GM12878 (cell line): ENCODE results near the gene GET3. TPM values are rescaled to one million over a fixed set of nuclear protein-coding genes. Genes with fewer than 3 reads are reported as not detected.

ENCODE experiments used
- BACH1 ChIP-seq: fragments of 450-650 bp; IDR thresholded peaks from 2 replicates; pipeline ENCODE4 v1.6.1; 2017; ENCODE audit warnings: mild to moderate bottlenecking, borderline replicate concordance
- CBFB ChIP-seq: IDR thresholded peaks from 2 replicates; pipeline ENCODE4 v1.6.1; 2016; ENCODE audit warnings: antibody characterized with exemption, low read depth
- CBX3 ChIP-seq: fragments of 200-600 bp; sonication (generic); IDR thresholded peaks from 2 replicates; pipeline ENCODE4 v1.6.1; 2016; ENCODE audit warnings: low read depth, borderline replicate concordance
- CREB1 ChIP-seq: IDR thresholded peaks from 2 replicates; pipeline ENCODE4 v1.6.1; 2012; ENCODE audit warnings: low read depth, mild to moderate bottlenecking, inconsistent platforms
- CTCF ChIP-seq, 3 experiments: IDR thresholded peaks in 2 of 3; conservative IDR thresholded peaks in 1 of 3; 2 replicates each; pipeline ENCODE4 v1.5.1; 2011; ENCODE audit warnings: low read depth in 3 of 3, low read length in 3 of 3, mild to moderate bottlenecking in 3 of 3, control low read depth in 2 of 3, moderate library complexity in 2 of 3, inconsistent platforms in 1 of 3, mixed read lengths in 1 of 3; ENCODE audit not compliant: control insufficient read depth in 2 of 3, insufficient read depth in 1 of 3; ENCODE audit errors: extremely low read depth in 1 of 3
- EGR1 ChIP-seq, 2 experiments: IDR thresholded peaks; 1 replicate in 1 of 2; 2 replicates in 1 of 2; pipeline ENCODE4 v1.6.1; 2011 to 2012; ENCODE audit warnings: low read depth in 2 of 2, low read length in 2 of 2, borderline replicate concordance in 1 of 2, mild to moderate bottlenecking in 1 of 2, moderate library complexity in 1 of 2
- ESRRA ChIP-seq: IDR thresholded peaks from 2 replicates; pipeline ENCODE4 v1.6.1; 2012; ENCODE audit warnings: mild to moderate bottlenecking, low read length, improper control_type of control experiment
- GATAD2B ChIP-seq: fragments of 450-650 bp; conservative IDR thresholded peaks from 2 replicates; pipeline ENCODE4 v1.6.1; 2017; ENCODE audit warnings: low read depth, mild to moderate bottlenecking, moderate library complexity
- HDAC2 ChIP-seq: fragments of 200-600 bp; sonication (generic); IDR thresholded peaks from 2 replicates; pipeline ENCODE4 v1.6.1; 2017
- IKZF2 ChIP-seq, 2 experiments: fragments of 450-650 bp; IDR thresholded peaks; 2 replicates each; pipeline ENCODE4 v1.6.1; 2017; ENCODE audit warnings: mild to moderate bottlenecking in 2 of 2, moderate library complexity in 2 of 2
- KLF5 ChIP-seq: fragments of 450-650 bp; IDR thresholded peaks from 2 replicates; pipeline ENCODE4 v1.6.1; 2014; ENCODE audit warnings: mild to moderate bottlenecking; ENCODE audit not compliant: partially characterized antibody
- NFIC ChIP-seq: IDR thresholded peaks from 2 replicates; pipeline ENCODE4 v1.6.1; 2012; ENCODE audit warnings: low read depth, mild to moderate bottlenecking, inconsistent platforms, low read length, moderate library complexity
- NFYA ChIP-seq: IDR thresholded peaks from 2 replicates; pipeline ENCODE4 v1.6.1; 2011; ENCODE audit warnings: low read depth, mild to moderate bottlenecking, low read length, improper control_type of control experiment, borderline replicate concordance
- NFYB ChIP-seq: IDR thresholded peaks from 2 replicates; pipeline ENCODE4 v1.6.1; 2011; ENCODE audit warnings: low read depth, mild to moderate bottlenecking, low read length, improper control_type of control experiment, moderate library complexity; ENCODE audit not compliant: insufficient read depth
- POLR2AphosphoS2 ChIP-seq: IDR thresholded peaks from 2 replicates; pipeline ENCODE4 v1.6.1; 2011; ENCODE audit warnings: low read depth, mild to moderate bottlenecking, low read length, improper control_type of control experiment, moderate library complexity
- RCOR1 ChIP-seq: conservative IDR thresholded peaks from 2 replicates; pipeline ENCODE4 v1.6.1; 2012; ENCODE audit warnings: low read depth, low read length, improper control_type of control experiment
- SRF ChIP-seq, 2 experiments: IDR thresholded peaks; 2 replicates each; pipeline ENCODE4 v1.6.1; 2011; ENCODE audit warnings: low read depth in 2 of 2, low read length in 2 of 2, mild to moderate bottlenecking in 1 of 2, moderate library complexity in 1 of 2
- USF1 ChIP-seq: IDR thresholded peaks from 2 replicates; pipeline ENCODE4 v1.6.1; 2011; ENCODE audit warnings: borderline replicate concordance, low read depth, mild to moderate bottlenecking, moderate library complexity, mixed read lengths, low read length; ENCODE audit not compliant: insufficient read depth; ENCODE audit errors: extremely low read length
- USF2 ChIP-seq: IDR thresholded peaks from 2 replicates; pipeline ENCODE4 v1.6.1; 2011; ENCODE audit warnings: low read depth, low read length, improper control_type of control experiment, borderline replicate concordance
- YBX1 ChIP-seq: fragments of 450-650 bp; IDR thresholded peaks from 2 replicates; pipeline ENCODE4 v1.6.1; 2016; ENCODE audit warnings: antibody characterized with exemption
- ZBTB40 ChIP-seq: fragments of 450-650 bp; IDR thresholded peaks from 2 replicates; pipeline ENCODE4 v1.6.1; 2016; ENCODE audit warnings: mild to moderate bottlenecking, moderate library complexity, borderline replicate concordance
- polyA plus RNA-seq, 11 experiments: library from polyadenylated mRNA; depleted of rRNA in 4 of 11; unstranded in 6 of 11; stranded (reverse) in 5 of 11; fragments of >200 nt; fragmentation: Nextera tagmentation in 4 of 11; fragmentation: Illumina TruSeq in 1 of 11; extraction: Ambion mirVana in 4 of 11; extraction: Trizol in 1 of 11; gene quantifications; 1 replicate in 1 of 11; 2 replicates in 10 of 11; pipeline versions ENCODE4 v1.2.1 to v1.2.3, GENCODE V29; 2011 to 2016; ENCODE audit warnings: inconsistent platforms in 2 of 11, missing spikeins in 2 of 11, low read depth in 1 of 11
- total RNA-seq, 4 experiments: library from RNA; depleted of rRNA in 3 of 4; stranded (reverse); fragments of >200 nt in 3 of 4; fragmentation: Illumina TruSeq in 1 of 4; extraction: Trizol in 1 of 4; gene quantifications; 2 replicates each; pipeline versions ENCODE4 v1.2.1 to v1.2.3, GENCODE V29; 2013 to 2021

Gene GET3
- total and polyA plus RNA-seq, 10 of the 15 experiments (the other 5 are each of a cell fraction or from before 2014, with no cell fraction given): 14.5 to 144 (median 97.2) TPM

- TF ChIP-seq CTCF (IDR thresholded peaks at IDR 0.05 in 2 of 3, conservative IDR thresholded peaks at IDR 0.05 in 1 of 3; ENCODE audit: control insufficient read depth in 2 of 3, extremely low read depth in 1 of 3, insufficient read depth in 1 of 3, low read depth in 3 of 3, low read length in 3 of 3) (no peak), NFIC (no peak), ESRRA (peak; percentile 86), ZBTB40 (no peak), CBX3 (no peak), HDAC2 (0 out of 2 replicates have a peak, but pooled peaks have one; percentile 46), EGR1 (IDR thresholded peaks at IDR 0.05; ENCODE audit: borderline replicate concordance in 1 of 2, low read depth in 2 of 2, low read length in 2 of 2) (peak; percentile 11 to 62), YBX1 (no peak), USF2 (no peak; the same call in 1 of the 2 replicates), CBFB (peak; percentile 70; the same call in 1 of the 2 replicates), NFYA (no peak), CREB1 (no peak), RCOR1 (no peak), NFYB (no peak), POLR2AphosphoS2 (peak; percentile 99), SRF (IDR thresholded peaks at IDR 0.05; ENCODE audit: low read depth in 2 of 2, low read length in 2 of 2) (peak; percentile 100), IKZF2 (IDR thresholded peaks at IDR 0.05) (peak; percentile 92 to 93), USF1 (peak; percentile 62), GATAD2B (peak; percentile 100), KLF5 (peak; percentile 90), BACH1 (peak; percentile 99)
Measured at GRCh38 chr19:12793290-12794195, 56.2 kb downstream of the GET3 start (continued).
